K562 (cell line): Measurements from ENCODE around the gene PLXNB3. TPM values are rescaled to one million over a fixed set of nuclear protein-coding genes. Genes with fewer than 3 reads are reported as not detected.

Experiments used
- ATAC-seq: fragments of 200-7000 bp; cut with Tn5 transposase; 3 replicates; pipeline ENCODE4 v1.9.1; 2020; ENCODE audit warnings: moderate library complexity
- BruUV-seq: library from RNA; stranded (reverse); fragments of 400-500 nt; replicated peaks from 2 replicates; lab custom pipeline; 2021; lab: Mats Ljungman, UMichigan
- CTCF ChIA-PET: fragments of 300-600 bp; formaldehyde crosslinking; extraction: SDS; loops from one replicate; lab custom pipeline; 2021; ENCODE audit warnings: low intra/inter-chr PET ratio; lab: Yijun Ruan, JAX
- POLR2A ChIA-PET: fragments of 300-600, 350-650 bp; sonication (Branson Sonifier 250); formaldehyde crosslinking; extraction: SDS; loops from one replicate; lab custom pipeline; 2021; ENCODE audit warnings: antibody characterized with exemption, inconsistent platforms; lab: Yijun Ruan, JAX
- DNase-seq, 4 experiments: peaks; one replicate each; pipeline versions ENCODE4 v3.0.0 to v3.0.0-alpha.2; 2011 to 2018; ENCODE audit warnings: low spot score in 3 of 4, mixed read lengths in 3 of 4; ENCODE audit errors: extremely low read depth in 1 of 4
- FAIRE-seq: peaks from 2 replicates; lab custom pipeline; 2011; peaks lifted over from hg19 to GRCh38; lab: Jason Lieb, UNC
- H2AFZ ChIP-seq: 2 replicates; pipeline ENCODE4 v1.6.0; 2011; ENCODE audit warnings: low read depth, low read length, control low read depth, inconsistent platforms
- H3K27ac ChIP-seq: fragments of 200-600 bp; 3 replicates; pipeline ENCODE4 v1.8.0; 2011; ENCODE audit warnings: low read depth, mild to moderate bottlenecking, control low read depth, inconsistent platforms, low read length, moderate library complexity, mixed read lengths; ENCODE audit errors: extremely low read depth
- H3K27me3 ChIP-seq, 2 experiments: fragments of 300-600 bp in 1 of 2; 2 replicates in 1 of 2; 3 replicates in 1 of 2; pipeline versions ENCODE4 v1.6.0 to v1.8.0; 2011; ENCODE audit warnings: inconsistent platforms in 2 of 2, low read length in 2 of 2, mild to moderate bottlenecking in 1 of 2, mixed read lengths in 1 of 2, moderate library complexity in 1 of 2; ENCODE audit not compliant: control insufficient read depth in 2 of 2, insufficient read depth in 2 of 2
- H3K36me3 ChIP-seq: fragments of 300-600 bp; 3 replicates; pipeline ENCODE4 v1.8.0; 2011; ENCODE audit warnings: mild to moderate bottlenecking, low read length, inconsistent platforms; ENCODE audit not compliant: control insufficient read depth, insufficient read depth
- H3K4me1 ChIP-seq, 2 experiments: fragments of 200-600 bp in 1 of 2; replicated peaks in 1 of 2; 2 replicates in 1 of 2; 3 replicates in 1 of 2; pipeline versions ENCODE4 v1.5.1 to v1.8.0; 2011; ENCODE audit warnings: inconsistent platforms in 2 of 2, low read length in 2 of 2, mild to moderate bottlenecking in 1 of 2, mixed read lengths in 1 of 2, moderate library complexity in 1 of 2; ENCODE audit not compliant: control insufficient read depth in 2 of 2, insufficient read depth in 2 of 2
- H3K4me2 ChIP-seq: 2 replicates; pipeline ENCODE4 v1.6.1; 2011; ENCODE audit warnings: low read length, control low read depth, inconsistent platforms, mixed read lengths; ENCODE audit not compliant: insufficient read depth
- H3K4me3 ChIP-seq: fragments of 200-600 bp; sonication (generic), shearing (Covaris generic); 2 replicates; pipeline ENCODE4 v1.5.1; 2016; ENCODE audit warnings: control low read depth, inconsistent platforms
- H3K79me2 ChIP-seq: fragments of 200-600 bp; 3 replicates; pipeline ENCODE4 v1.8.0; 2011; ENCODE audit warnings: low read length, inconsistent platforms; ENCODE audit not compliant: control insufficient read depth, insufficient read depth
- H3K9ac ChIP-seq, 2 experiments: 2 replicates each; pipeline versions ENCODE4 v1.6.0 to v1.6.1; 2011; ENCODE audit warnings: low read depth in 2 of 2, low read length in 2 of 2, control low read depth in 1 of 2, inconsistent platforms in 1 of 2, mild to moderate bottlenecking in 1 of 2, mixed read lengths in 1 of 2; ENCODE audit not compliant: insufficient read depth in 1 of 2
- H3K9me1 ChIP-seq: one replicate; pipeline ENCODE4 v1.6.0; 2011; ENCODE audit warnings: inconsistent platforms, mild to moderate bottlenecking, low read length, moderate library complexity; ENCODE audit not compliant: control insufficient read depth, insufficient read depth
- H3K9me3 ChIP-seq: replicated peaks from 2 replicates; pipeline ENCODE4 v1.5.1; 2011; ENCODE audit warnings: low read depth, low read length, inconsistent platforms; ENCODE audit not compliant: control insufficient read depth, insufficient read depth
- H4K20me1 ChIP-seq: replicated peaks from 2 replicates; pipeline ENCODE4 v1.6.1; 2011; ENCODE audit warnings: low read length, inconsistent platforms, mixed read lengths; ENCODE audit not compliant: control insufficient read depth, insufficient read depth
- HMGN3 ChIP-seq: IDR thresholded peaks from 2 replicates; pipeline ENCODE4 v1.6.1; 2011; ENCODE audit warnings: borderline replicate concordance, low read depth, mild to moderate bottlenecking, mixed read lengths, low read length; ENCODE audit not compliant: insufficient read length; ENCODE audit errors: extremely low read depth
- MCM7 ChIP-seq, 2 experiments: fragments of 450-650 bp; IDR thresholded peaks; 2 replicates each; pipeline ENCODE4 v1.6.1; 2016 to 2018
- NCOA4 ChIP-seq: fragments of 450-650 bp; IDR thresholded peaks from 2 replicates; pipeline ENCODE4 v1.6.1; 2018; ENCODE audit warnings: mild to moderate bottlenecking; ENCODE audit not compliant: partially characterized antibody
- NR2C2 ChIP-seq, 2 experiments: fragments of 200-800 bp in 1 of 2; sonication (Bioruptor generic) in 1 of 2; sonication (generic) in 1 of 2; formaldehyde crosslinking in 1 of 2; IDR thresholded peaks; 2 replicates each; pipeline versions ENCODE4 v1.6.1 to v1.8.0; 2016 to 2022; ENCODE audit warnings: mild to moderate bottlenecking in 1 of 2, missing compliant biosample characterization in 1 of 2, missing genetic modification characterization in 1 of 2, missing genetic modification reagents in 1 of 2
- POLR2A ChIP-seq: fragments of 450-650 bp; conservative IDR thresholded peaks from 2 replicates; pipeline ENCODE4 v1.6.1; 2016
- RBFOX2 ChIP-seq: fragments of 200-400 bp; formaldehyde crosslinking; IDR thresholded peaks from 2 replicates; pipeline ENCODE4 v1.6.1; 2017; ENCODE audit warnings: low read depth, mild to moderate bottlenecking, low read length, moderate library complexity
- RBM22 ChIP-seq: fragments of 200-400 bp; formaldehyde crosslinking; IDR thresholded peaks from 2 replicates; pipeline ENCODE4 v1.6.1; 2018; ENCODE audit warnings: low read length, low read depth; ENCODE audit not compliant: poor library complexity, severe bottlenecking
- SNIP1 ChIP-seq: fragments of 450-650 bp; IDR thresholded peaks from 2 replicates; pipeline ENCODE4 v1.7.1; 2017; ENCODE audit warnings: low read depth, mild to moderate bottlenecking
- ZC3H11A ChIP-seq: IDR thresholded peaks from 2 replicates; pipeline ENCODE4 v1.6.1; 2012; ENCODE audit warnings: low read depth, low read length, improper control_type of control experiment
- ZNF445 ChIP-seq: fragments of 250-450 bp; sonication (Bioruptor Pico); IDR thresholded peaks from 2 replicates; pipeline ENCODE4 v1.4.0; 2020; ENCODE audit warnings: low read depth, mild to moderate bottlenecking, moderate library complexity
- ZNF77 ChIP-seq: fragments of 250-450 bp; sonication (Bioruptor Pico); IDR thresholded peaks from 2 replicates; pipeline ENCODE4 v1.5.0; 2020
- WGBS: fragments of 100-300 bp; shearing (Covaris generic); methylation state at CpG from one replicate; pipeline ENCODE4 v1.1.6; 2016; ENCODE audit warnings: low coverage, mixed read lengths; ENCODE audit not compliant: insufficient coverage; ENCODE audit errors: missing lambda C conversion rate; 5-methylcytosine and 5-hydroxymethylcytosine counted together
- in situ Hi-C: fragments of 300-500 bp; cut with MboI; formaldehyde crosslinking; loops from 4 replicates; pipeline ENCODE4 v1.15.0; 2018; ENCODE audit warnings: inconsistent platforms, mixed read lengths
- intact Hi-C: fragments of 100-400 bp; cut with micrococcal nuclease; formaldehyde crosslinking; loops from 2 replicates; pipeline ENCODE4 v1.14.2; 2022
- polyA plus RNA-seq, 8 experiments: library from polyadenylated mRNA; depleted of rRNA in 4 of 8; stranded (reverse) in 5 of 8; unstranded in 3 of 8; fragments of >200 nt; fragmentation: Nextera tagmentation in 2 of 8; fragmentation: Illumina TruSeq in 1 of 8; extraction: Ambion mirVana in 2 of 8; extraction: Trizol in 1 of 8; gene quantifications; 2 replicates each; pipeline versions ENCODE4 v1.2.1 to v1.2.3, GENCODE V29; 2011 to 2014; ENCODE audit warnings: inconsistent platforms in 1 of 8, missing spikeins in 1 of 8
- total RNA-seq, 7 experiments: library from RNA; depleted of rRNA in 6 of 7; stranded (reverse); fragments of >200 nt in 6 of 7; fragmentation: Illumina TruSeq in 2 of 7; extraction: Trizol in 2 of 7; gene quantifications; 2 replicates each; pipeline versions ENCODE4 v1.2.1 to v1.2.3, GENCODE V29; 2011 to 2021; ENCODE audit warnings: low replicate concordance in 1 of 7
- TF ChIP-seq, protein P1 (sequence below): fragments of 450-650 bp; formaldehyde crosslinking; IDR thresholded peaks from 2 replicates; pipeline ENCODE4 v1.4.0; 2022; ENCODE audit warnings: missing genetic modification characterization
- TF ChIP-seq, protein P2 (sequence below): sonication (generic); formaldehyde crosslinking; IDR thresholded peaks from 2 replicates; pipeline ENCODE4 v1.8.1; 2023; ENCODE audit warnings: mild to moderate bottlenecking, missing genetic modification reagents

The PLXNB3 gene
- total and polyA plus RNA-seq, 9 of the 15 experiments (the other 6 are each of a cell fraction or from before 2014, with no cell fraction given), result 0.22 to 2.0 (median 1.4) TPM; not detected in 2

DNA sequence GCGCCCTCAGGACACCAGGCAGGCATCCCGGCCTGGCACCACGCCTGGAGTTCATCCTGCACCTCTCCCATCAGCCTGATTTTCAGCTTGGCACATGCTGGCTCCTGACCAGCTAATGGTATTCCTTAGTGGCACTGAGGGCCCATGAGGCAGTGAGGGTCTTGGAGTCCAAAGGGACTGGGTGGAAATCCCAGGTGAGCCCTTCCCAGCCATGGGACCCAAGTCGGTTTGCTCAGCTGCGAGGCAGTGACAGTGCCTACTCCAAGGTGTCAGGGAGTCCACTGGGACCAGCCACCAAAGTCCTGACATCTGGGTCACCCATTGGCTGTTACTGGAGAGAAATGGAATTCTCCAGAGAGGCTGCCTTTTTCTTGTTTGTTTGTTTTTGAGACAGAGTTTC is 35.3 kb downstream of the PLXNB3 start:
- H3K9me1 ChIP-seq, result no peaks in the 10 kb centered on the region
- H3K36me3 ChIP-seq, result peaks cover 39% of the 10 kb centered on the region; the same call in 1 of the 3 replicates
- H3K4me2 ChIP-seq, result no peak overlapping the region
- H3K4me3 ChIP-seq, result no peak overlapping the region
- no TSS peak for BruUV-seq
- H3K27me3 ChIP-seq, result no peaks in the 10 kb centered on the region
- H4K20me1 ChIP-seq, result no peaks in the 10 kb centered on the region
- in situ Hi-C loops, result no loop called here
- H3K4me1 ChIP-seq, result peaks cover 6 to 58% of the 10 kb centered on the region in 2 experiments; a peak in 3 of 5 replicates
- ChIA-PET POLR2A (interaction anchor here (0.8 kb wide), 1 partner anchor 9 kb away, joined by 4 read pairs; no protein-coding TSS in a partner anchor), CTCF (no interaction called here)
- H3K9me3 ChIP-seq, result no peaks in the 10 kb centered on the region
- DNase-seq (no peak), FAIRE-seq (no peak), ATAC-seq (no peak)
- no peak overlapping the region for H2AFZ ChIP-seq
- H3K27ac ChIP-seq, result no peak overlapping the region
- no peak overlapping the region for H3K9ac ChIP-seq
- TF ChIP-seq ZC3H11A, result no peak
- TF ChIP-seq POLR2A, result peak; percentile 47; the same call in 1 of the 2 replicates
- intact Hi-C loops, result no loop called here
- WGBS, result 92% methylated on average over 5 of the region's 5 CpGs
- peaks cover 24% of the 10 kb centered on the region for H3K79me2 ChIP-seq

DNA sequence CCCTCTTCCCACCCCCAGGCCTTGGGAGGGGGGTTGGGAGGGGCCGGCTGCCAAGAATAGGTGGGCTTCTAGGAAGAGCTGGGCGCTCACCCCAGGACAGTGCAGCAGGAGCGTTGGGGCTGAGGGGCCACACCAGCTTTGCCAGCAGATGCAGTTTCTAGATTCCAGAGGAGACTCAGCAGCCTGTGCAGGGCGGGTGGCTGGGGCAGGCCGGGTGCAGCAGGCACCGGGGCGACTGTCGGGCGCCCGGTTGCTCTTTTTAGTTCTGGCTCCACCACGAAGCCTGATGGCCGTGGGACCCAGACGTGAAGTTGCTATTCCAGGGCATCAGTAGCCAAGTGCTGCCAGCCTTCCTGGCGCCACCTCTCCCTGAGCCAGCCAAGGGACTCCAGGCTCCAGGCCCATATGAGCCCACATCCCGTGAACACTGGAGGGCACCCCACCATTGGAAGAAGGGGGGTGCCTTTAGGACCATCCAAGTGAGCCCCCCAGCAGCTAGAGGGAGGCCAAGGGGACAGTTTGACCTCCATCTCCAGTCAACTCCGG is 36.2 kb downstream of the PLXNB3 start:
- intact Hi-C loops, result no loop called here
- BruUV-seq, result no TSS peak
- Histone ChIP-seq H3K27me3 (no peaks in the 10 kb centered on the region), H3K9me1 (no peaks in the 10 kb centered on the region), H3K79me2 (peaks cover 15% of the 10 kb centered on the region), H3K9ac (no peak overlapping the region; a peak in 1 of 4 replicates), H3K4me3 (no peak overlapping the region), H2AFZ (no peak overlapping the region), H3K4me2 (no peak overlapping the region), H4K20me1 (no peaks in the 10 kb centered on the region), H3K36me3 (peaks cover 39% of the 10 kb centered on the region; the same call in 1 of the 3 replicates), H3K27ac (no peak overlapping the region), H3K4me1 (peaks cover 6 to 50% of the 10 kb centered on the region in 2 experiments; a peak in 3 of 5 replicates), H3K9me3 (no peaks in the 10 kb centered on the region)
- ChIA-PET POLR2A (interaction anchor here (0.6 to 0.8 kb wide), 2 partner anchors 8 to 220 kb away, joined by 3 to 4 read pairs; no protein-coding TSS in a partner anchor), CTCF (no interaction called here)
- DNase-seq (no peak), FAIRE-seq (no peak), ATAC-seq (peak; percentile 9; the same call in 2 of the 3 replicates)
- WGBS, result 20% methylated on average over 2 of the region's 16 CpGs
- in situ Hi-C loops, result no loop called here
- TF ChIP-seq NR2C2 (CRISPR knock-in tag; IDR thresholded peaks at IDR 0.05) (no peak), NR2C2 (tag; IDR thresholded peaks at IDR 0.05) (no peak), ZNF77 (CRISPR knock-in tag) (no peak), ZNF445 (no peak), RBFOX2 (peak; percentile 59), RBM22 (peak; percentile 40), NCOA4 (no peak), MCM7 (IDR thresholded peaks at IDR 0.05) (no peak), SNIP1 (no peak), ZC3H11A (no peak), HMGN3 (no peak), POLR2A (peak; percentile 29; the same call in 1 of the 2 replicates)
- TF ChIP-seq, protein P1, sequence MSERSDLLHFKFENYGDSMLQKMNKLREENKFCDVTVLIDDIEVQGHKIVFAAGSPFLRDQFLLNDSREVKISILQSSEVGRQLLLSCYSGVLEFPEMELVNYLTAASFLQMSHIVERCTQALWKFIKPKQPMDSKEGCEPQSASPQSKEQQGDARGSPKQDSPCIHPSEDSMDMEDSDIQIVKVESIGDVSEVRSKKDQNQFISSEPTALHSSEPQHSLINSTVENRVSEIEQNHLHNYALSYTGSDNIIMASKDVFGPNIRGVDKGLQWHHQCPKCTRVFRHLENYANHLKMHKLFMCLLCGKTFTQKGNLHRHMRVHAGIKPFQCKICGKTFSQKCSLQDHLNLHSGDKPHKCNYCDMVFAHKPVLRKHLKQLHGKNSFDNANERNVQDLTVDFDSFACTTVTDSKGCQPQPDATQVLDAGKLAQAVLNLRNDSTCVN (CRISPR knock-in tag), result no peak
- TF ChIP-seq, protein P2, sequence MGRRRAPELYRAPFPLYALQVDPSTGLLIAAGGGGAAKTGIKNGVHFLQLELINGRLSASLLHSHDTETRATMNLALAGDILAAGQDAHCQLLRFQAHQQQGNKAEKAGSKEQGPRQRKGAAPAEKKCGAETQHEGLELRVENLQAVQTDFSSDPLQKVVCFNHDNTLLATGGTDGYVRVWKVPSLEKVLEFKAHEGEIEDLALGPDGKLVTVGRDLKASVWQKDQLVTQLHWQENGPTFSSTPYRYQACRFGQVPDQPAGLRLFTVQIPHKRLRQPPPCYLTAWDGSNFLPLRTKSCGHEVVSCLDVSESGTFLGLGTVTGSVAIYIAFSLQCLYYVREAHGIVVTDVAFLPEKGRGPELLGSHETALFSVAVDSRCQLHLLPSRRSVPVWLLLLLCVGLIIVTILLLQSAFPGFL (CRISPR knock-in tag), result no peak
